HG03571 (cell line): ENCODE measurements around the gene CERS3.

Experiments
- ATAC-seq: cut with Tn5 transposase; IDR thresholded peaks from one replicate; pipeline ENCODE4 v1.9.1; 2021; ENCODE audit not compliant: unreplicated experiment

The CERS3 gene

DNA sequence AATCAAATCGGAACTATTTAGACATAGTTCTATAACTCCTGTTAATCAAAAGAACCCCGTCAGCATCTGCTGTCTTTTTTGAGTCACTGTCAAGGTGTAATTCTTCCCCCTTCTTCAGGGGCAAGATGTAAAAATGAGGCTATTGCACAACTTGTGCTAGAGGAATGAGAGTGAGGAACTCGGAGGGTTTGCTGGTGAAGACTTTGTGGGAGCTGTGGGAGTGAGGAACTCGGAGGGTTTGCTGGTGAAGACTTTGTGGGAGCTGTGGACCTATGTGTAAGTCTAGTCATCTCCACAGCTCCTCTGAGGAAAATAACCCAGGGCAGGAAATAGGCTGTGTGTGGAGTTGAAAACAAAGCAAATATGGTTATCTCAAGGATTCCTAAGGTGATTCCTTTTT is 2.5 kb upstream of the CERS3 start:
- no peak for ATAC-seq

DNA sequence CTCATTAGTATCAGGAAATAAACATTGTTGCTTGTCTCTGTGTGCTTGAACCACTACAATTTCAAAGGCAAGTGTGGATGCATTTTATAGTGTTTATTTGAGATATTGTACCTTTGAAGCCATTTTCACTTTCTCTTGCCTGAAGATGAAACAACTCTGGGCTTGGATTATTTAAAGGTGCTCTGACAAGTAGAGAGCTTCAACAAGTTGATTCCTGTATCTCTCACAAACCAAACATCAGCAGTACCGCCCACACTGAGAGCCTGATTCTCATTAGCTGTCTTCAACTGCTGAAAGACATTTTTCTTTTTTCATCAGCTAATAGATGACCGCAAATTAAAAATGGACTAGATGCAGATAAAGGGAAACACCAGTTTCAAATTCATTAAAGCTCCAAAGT is 806 bp upstream of the CERS3 start:
- no peak for ATAC-seq

DNA sequence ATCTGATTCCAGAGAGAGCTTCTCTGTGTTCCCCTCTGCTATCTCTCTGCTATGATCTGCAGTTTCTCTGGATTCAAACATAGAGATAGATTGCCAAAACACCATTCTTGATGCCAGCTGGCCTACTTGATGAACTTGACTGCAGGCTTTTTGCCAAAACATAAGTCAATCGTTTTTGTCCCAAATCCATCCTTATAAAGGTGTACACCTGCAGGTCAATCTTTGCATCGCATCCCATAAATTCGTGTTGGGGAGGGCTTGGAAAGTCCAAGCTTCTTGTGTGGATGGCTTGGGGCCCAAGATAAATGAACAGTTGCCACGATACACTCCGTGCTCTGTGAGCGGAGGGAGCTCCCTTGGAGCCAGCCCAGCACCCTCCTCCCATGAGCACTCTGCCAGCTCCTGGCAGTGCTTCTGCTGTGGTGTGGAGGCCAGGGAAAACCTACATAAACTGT is 2.7 kb downstream of the CERS3 start:
- no peak for ATAC-seq

DNA sequence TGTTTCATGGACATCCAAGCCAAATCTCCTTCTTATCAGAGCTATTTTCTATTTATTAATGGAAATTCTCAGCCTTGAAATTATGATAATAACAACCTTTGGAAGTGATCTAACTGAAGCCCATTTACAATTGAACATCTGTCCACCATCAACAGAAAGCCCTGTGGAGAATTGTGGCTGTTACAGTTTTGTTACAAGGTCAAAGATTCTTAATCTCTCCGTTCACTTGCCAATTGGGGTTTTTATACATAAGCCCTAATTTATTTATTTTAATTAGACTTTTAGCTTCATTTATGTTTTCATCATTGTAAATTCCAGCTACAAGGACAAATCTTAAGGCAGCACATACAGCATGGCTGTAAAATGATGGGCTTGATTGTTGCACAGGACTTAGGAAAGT is 3.3 kb downstream of the CERS3 start:
- no peak for ATAC-seq

DNA sequence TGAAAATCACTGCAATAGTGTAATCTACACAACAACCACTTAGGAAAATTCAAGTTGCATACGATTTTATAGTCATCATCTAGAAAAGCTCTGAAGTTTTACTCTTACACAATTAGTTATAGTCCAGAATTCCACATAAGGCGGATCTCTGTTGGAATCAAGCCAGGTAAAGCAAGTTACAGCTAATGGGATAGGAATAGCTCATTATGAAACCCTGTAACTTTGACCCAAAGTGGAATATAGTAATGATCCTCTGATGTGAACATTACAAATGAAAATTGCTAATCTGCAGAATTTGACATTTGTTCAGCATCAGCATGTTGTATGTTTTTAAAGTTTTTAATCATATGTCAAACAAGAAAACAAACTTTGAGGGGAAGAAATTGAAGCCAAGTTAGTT is 4.4 kb downstream of the CERS3 start:
- no peak for ATAC-seq

DNA sequence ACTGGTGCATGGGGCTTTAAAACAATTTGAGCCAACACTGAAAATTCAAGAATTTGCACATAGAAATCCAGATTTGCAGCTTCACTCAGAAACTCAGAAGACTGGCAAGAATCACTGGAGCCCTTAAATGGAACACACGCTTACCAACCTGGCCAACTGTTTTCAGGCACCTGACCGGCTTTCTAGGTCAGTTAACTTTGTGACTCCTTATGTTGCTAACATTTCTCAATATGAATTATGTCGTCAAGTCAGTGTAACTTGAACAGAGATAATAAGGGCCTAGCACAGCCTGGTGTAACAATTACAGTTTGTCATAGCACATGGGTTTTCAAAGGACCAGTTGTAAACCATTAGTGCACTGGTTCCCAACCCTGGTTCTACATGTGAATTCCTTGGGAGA is 6.8 kb downstream of the CERS3 start:
- no peak for ATAC-seq

DNA sequence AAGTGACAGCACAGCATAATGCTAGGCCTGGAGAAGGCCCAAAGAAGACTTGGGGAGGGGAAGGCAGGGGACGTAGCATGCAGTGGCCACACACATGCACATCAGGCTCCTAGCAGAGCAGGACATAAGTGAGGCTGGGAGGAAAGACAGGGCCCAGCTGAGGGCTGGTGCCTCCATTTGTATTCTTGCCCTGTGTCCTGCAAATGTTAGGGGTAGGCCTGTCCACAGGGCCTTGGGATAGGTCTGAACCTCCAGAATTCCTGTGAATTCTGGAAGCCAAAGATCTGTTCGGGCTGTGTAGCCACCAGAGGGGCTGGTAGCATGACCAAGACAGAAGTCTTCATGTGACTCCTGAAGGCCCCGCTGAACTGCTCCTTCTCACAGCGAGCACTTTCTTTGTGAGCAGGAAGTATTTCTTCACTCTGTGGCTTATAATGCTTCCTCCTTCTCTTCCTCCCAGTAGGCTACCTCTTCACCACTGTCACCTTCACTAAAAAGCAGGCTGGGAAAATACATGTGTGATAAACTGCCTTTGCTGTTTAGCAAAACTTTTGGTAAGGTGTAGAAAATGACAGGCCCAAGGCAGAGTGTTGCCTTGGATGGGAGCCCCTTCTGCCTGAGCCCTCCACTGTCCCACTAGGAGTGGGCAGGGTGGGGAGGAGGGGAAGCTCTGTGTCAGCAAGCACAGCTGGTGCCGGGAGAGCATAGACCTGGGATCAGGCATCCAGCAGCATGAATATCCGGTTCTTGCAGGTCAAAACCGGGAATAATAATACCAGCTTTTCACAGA is 8.4 kb downstream of the CERS3 start:
- ATAC-seq: no peak

DNA sequence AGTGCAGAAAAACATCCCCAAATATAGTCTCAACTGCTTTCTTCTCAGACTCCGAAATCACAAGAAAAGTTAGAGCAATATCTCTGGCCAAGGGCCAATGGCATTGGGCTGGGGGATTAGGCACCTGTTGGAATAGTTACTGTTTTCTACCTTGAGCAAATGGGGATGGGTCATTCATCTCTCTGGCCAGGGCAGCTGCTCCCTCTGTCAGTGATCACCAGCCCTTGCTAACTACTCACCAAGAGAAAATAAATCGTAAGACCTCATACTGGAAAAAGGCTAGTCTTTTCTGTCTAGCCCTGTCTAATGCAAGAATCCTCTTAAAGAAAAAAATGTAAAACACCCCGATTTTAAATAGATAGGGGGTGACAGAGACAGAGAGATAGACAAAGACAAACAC is 10.9 kb downstream of the CERS3 start:
- ATAC-seq: no peak

DNA sequence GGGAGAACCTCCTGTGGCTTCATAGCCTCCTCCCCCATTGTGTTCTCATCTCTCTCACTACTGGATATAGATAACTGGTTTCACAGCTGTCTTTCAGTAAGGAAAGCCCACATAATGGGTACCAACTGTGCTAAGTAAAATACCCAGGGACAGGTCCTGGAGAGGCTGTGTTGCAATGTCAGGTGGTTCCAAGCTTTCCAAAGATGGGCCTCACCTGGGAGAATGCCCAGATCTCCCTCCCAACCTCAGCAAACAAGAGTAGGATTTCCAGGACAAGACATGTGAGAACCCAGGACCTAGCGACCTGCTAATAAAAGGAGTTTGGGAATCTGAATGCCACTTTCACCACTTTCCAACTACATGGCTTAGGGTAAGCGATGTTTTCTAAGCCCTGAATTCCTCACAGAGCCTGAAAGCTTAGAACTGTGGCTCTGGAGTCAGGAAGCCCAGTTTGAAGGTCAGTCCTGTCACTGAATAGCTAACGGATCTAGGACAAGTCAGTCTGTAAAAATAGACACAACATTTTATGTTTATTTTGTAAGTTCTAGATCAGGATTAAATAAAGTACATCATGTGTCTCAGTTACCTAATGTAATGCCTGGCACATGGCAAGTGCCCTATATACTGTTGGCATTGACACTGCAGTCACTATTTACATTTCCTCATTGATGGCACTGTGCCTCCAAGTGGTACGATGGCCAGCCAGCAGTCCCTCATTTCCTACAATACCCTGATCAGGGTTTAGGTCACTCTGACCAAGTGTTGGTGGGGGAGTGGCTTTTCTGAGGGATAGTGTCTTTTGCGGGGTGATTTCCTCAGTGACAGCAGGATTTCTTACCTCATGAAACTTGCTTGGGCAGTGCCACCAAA is 11.9 kb downstream of the CERS3 start:
- no peak for ATAC-seq

DNA sequence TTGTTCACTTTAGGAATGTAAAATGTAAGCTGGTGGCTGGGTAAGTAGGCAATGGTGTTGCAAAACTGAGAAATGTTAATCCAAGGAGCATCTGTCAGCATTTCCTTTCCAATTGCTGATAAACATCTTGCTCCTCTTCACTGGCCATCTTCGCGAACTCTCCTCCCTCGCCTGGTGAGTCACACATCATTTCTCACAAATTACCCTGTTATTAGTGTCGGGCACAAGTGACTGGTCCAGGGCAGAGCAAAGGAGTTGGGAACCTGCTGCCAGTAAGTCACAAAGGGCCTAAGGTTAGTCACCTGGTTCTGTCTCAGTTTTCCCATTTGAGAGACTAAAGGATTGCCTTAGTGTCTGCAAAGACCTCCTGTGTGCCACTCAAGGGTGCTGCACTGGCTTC is 13.0 kb downstream of the CERS3 start:
- no peak for ATAC-seq

DNA sequence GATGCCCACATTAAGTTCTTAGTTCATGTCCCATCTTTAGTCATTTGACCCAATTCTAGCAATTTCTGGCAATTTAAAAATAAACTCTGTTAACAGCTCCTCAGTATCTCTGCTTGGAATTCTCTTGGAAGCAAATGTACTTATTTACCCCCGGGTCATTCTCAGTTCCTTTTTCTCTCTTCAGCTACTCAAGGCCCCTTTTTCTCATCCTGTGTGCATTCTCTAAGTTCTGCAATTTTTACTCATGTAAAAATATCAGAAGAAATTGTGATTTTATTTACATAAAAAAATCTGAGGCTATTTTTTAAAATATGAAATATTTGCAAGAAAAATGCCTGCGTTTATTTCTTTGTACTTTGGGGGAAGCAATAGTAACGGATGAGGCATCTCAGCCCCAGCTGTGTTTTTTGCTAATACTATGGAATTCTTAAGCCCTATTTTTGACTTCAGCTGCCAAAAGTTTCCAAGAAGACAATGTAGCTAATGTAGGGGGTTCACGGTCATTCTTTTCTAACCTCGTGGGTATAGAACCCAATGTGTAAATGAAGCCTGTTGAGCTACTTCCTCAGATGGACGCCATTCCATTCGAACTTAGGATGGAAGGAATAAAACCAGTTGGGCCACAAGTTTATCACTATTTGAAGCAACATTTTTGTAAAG is 20.0 kb downstream of the CERS3 start:
- ATAC-seq: no peak

DNA sequence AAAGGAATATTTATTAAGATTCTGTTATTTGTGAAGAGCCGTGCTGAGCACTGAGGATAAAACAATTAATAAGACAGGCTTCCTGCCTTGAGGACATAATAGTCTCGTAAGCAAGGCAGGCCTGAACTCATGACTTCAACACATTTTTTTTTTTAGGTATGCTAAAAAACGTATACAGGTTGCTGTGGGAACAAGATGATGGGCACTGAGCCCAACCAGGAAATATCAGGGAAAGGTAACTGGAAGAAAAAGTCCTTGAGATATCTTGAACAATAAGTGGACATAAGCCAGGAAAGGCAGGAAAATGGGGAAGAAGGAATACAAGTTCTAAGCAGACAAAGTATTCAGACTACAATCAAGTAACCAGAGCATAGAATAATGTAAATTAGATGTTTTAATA is 26.1 kb downstream of the CERS3 start:
- no peak for ATAC-seq

DNA sequence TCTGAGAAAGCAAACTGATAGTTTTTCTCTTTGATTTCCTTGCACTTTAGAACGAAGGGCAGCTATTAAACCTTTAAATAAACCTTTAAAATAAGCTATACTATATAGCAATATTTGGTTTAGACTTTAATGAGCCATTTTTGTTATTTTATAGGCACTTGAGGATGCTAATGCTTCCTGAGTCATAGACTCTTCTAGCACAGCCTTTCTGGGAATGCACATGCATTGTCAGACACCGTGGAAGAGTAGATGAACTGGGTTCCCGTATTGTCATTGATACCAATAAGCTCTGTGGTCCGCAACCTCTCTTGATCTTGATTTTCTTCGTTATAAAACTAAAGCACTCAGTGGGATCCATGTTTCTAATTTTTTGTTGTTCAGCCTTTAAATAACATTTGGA is 27.6 kb downstream of the CERS3 start:
- no peak for ATAC-seq

DNA sequence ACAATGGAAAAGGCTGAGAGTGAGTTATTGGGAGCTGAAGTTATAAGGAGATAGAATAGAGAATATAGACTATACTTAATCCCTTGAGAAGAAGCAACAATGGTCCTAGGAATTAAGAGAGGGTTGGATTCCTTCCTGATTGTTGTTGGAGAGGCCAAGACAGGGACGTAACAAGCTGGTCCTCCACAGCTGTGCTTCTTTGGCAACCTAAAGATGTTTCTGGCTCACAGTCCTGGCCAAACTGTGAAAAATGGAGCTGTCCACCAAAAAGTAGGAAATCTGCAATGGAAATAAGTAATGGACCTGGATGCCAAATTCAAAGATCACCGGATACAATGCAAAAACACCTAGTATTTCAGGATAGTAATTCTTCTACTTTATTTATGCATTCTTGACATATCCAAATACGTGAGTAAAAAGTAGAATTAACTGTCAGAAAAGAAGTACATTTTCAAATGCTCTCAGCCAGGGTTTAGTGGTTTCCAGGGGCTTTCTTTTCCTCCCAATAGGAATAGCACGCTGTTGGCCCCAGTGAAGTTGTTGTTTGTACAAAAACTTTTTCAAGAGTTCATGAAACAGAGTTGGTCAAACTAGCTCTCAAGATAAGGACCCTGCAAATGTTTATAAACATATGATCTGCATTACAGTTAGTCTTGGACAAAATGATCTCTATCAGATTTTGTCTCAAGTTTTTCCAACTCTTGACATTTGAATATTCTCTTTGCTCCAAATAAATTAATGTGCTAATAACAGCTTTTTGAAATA is 28.3 kb downstream of the CERS3 start:
- ATAC-seq: no peak

DNA sequence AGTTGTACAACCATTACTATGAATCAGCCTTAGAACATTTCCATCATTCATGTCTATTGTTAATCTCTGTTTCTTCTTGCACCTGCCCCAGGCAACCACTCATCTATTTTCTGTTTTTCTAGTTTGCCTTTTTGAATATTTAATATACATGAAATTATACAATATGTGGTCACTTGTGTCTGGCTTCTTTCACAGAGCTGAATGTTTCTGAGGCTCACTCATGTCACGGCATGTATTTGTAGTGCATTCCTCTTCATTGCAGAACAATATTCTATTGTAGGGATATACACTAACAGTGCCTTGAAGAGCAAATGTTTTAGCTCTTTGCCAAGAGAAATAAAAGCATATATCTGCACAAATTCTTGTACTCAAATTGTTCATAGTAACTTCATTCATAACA is 32.9 kb downstream of the CERS3 start:
- no peak for ATAC-seq

DNA sequence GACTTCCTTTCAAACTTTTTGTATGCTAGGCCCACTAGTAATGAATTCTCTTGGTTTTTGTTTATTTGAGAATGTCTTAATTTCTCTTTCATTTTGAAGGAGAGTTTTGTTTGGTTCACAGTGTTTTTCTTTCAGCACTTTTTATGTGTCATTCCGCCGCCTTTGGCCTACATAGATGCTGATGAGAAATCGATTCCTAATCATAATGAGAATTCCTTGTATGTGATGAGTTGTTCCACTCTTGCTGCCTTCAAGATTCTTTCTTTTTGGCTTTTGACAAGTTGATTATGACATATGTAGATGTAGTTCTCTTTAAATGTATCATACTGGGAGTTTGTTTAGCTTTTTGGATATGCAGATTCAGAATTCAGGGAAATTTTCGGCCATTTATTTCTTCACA is 35.5 kb downstream of the CERS3 start:
- no peak for ATAC-seq

DNA sequence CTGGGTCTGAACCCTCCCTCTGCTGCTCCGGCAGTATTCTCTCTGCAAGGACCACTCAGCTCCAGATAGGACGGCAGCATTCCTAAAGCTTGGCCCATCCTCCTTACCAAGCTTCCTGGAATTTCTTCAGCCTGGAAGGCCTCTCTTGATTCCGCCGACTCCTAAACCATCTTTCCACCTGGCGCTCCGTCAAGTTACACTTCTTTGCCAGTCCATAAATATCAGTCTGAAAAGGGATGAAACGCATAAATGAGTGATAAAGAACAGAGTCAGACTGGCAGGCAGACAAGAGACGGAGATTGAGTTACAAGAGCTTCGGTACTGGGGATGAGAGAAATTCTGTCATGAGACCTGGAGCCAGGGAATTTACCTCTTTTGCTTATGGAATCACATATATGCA is 44.3 kb downstream of the CERS3 start:
- no peak for ATAC-seq

DNA sequence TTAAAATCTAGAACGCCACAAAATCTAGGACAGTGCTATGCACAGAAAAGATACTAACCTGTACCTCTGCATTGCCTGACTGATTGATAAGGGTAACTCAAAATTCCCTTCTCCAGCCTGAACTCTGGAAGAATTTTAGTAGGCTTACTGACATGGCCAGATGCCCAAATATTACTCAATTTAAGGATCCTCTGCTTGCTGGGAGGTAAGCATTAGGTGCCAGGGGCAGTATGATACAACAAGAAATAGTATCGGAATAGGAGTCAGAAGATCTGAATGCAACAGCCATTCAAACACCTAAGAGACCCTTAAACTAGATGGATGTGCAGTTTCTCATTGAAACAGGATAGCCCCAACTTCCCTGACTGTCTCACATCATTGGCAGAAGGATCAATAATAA is 45.4 kb downstream of the CERS3 start:
- no peak for ATAC-seq

DNA sequence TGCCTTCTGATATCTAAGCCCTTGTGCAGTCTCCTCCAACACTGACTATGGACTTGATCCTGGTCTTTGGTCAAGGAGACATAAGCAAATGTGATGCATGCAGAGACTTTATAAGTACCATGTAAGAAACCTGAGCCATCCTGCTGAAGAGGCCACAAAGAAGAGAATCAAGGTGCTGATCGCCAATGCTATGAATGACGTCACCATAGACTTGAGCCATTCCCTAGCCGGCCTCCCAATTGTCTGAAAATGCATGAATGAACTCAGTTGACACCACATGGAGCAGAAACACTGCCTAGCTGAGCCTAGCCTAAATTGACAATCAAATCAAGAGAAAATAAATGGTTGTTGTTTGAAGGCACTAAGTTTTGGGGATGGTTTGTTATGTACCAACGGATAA is 51.9 kb downstream of the CERS3 start:
- ATAC-seq: no peak

DNA sequence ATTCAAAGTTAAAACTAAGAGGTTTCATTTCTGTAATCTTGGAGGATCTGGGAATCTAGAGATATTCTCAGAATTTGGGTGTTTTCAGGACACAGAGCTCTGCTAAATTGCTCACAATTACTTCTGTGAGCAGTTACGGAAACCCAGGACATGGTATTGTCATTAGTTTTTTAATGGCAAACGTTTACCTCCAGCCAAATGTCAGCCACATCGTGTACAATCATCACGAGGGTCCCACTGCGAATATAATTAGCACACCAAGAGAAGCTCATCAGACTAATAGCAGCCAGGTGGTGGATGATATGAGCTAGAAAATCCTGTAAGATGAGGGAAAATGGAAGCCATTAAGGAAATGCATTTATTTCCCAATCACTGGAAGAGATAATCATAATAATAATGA is 56.0 kb downstream of the CERS3 start:
- no peak for ATAC-seq

DNA sequence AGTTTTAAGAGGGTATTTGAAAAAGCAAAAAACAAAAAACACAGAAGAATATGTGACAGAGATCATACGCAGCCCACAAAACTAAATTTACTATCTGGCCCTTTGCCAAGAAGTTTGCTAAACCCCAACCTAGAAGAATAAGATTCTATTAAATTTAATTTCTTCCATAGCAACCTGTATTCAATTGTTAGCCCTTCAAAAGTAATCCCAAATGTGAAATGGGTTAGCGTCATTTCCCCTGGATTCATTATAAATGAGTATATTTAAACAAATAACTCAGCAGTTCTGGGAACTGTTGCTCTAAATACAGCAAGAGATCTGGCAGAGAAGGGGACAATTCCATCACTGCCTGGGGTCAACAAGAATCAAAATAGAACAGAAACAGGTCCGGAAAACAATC is 56.8 kb downstream of the CERS3 start:
- ATAC-seq: no peak
